Subcutaneous adipose tissue (tissue), 4 donors: ENCODE measurements around the gene OSGEP. TPM values are rescaled to one million over a fixed set of nuclear protein-coding genes. Genes with fewer than 3 reads are reported as not detected.

Experiments used
- total RNA-seq, 4 donors: library from RNA; depleted of rRNA; stranded (reverse); fragments of >200 nt; gene quantifications; one replicate each; pipeline ENCODE4 v1.1.0, GENCODE V29; 2016
- TF ChIP-seq, protein P1 (sequence below): fragments of 450-650 bp; IDR thresholded peaks from one replicate; pipeline ENCODE4 v1.5.1; 2016; ENCODE audit warnings: low read depth, mild to moderate bottlenecking, control low read depth, antibody characterized with exemption, moderate library complexity

OSGEP gene
- total RNA-seq, 4 donors from 2014 or later, result 29.5 to 64.6 (median 41.6) TPM

DNA sequence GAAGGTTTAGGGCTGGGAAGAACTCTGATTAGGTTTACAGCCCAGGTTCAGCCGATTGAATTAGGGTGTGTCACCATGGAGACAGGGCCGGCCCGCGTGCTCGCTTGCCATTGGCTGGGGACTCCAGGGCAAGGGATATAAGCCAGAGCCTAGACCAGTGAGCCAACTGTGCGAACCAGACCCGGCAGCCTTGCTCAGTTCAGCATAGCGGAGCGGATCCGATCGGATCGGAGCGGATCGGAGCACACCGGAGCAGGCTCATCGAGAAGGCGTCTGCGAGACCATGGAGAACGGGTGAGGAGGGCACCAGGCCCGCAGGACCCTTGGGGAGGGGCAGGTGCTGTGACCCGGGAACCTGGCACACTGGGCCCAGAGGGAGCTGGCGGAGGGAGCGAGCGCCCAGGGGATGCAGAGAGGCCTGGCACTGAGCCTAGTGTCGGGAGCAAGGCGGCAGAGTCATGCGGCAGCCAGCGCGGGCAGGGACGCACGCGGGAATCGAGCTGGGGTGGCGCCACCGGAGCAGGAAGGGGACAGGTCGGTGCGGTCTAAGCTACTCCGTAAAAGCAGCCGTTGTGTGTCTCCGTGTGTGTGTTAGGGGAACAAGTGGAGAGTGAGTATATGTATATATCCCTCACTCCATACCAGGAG is 14.8 kb upstream of the OSGEP start, which contains the start of gene PNP:
TSS of gene PNP (plus strand) at position 165 of the 648 bp plus-strand sequence. CDS start at position 284, 119 bp downstream.
- TF ChIP-seq, protein P1, sequence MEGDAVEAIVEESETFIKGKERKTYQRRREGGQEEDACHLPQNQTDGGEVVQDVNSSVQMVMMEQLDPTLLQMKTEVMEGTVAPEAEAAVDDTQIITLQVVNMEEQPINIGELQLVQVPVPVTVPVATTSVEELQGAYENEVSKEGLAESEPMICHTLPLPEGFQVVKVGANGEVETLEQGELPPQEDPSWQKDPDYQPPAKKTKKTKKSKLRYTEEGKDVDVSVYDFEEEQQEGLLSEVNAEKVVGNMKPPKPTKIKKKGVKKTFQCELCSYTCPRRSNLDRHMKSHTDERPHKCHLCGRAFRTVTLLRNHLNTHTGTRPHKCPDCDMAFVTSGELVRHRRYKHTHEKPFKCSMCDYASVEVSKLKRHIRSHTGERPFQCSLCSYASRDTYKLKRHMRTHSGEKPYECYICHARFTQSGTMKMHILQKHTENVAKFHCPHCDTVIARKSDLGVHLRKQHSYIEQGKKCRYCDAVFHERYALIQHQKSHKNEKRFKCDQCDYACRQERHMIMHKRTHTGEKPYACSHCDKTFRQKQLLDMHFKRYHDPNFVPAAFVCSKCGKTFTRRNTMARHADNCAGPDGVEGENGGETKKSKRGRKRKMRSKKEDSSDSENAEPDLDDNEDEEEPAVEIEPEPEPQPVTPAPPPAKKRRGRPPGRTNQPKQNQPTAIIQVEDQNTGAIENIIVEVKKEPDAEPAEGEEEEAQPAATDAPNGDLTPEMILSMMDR, result no peak

DNA sequence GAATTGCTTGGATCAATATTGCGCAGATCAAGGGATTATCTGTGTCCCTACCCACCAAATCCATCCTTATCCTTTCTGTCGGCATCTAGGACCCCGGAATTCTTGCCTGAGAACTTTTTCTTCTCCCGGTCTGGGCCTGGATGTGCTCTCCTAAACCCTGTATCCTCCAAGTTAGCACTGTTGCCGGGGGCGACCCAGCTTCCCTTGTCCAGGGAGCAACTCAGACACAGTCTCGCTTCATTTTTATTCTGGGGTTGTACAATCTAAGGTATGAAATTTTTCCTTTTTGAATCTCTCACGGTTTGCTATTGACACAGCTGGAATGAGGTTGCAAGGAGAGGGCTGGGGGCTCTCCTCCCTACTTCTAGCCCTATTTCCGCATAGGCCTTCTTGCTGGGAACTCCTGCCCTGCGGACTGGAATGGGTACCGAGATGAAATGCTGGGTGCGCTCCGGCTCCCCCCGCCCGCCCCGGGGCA is 14.2 kb upstream of the OSGEP start:
- TF ChIP-seq, protein P1, result no peak

DNA sequence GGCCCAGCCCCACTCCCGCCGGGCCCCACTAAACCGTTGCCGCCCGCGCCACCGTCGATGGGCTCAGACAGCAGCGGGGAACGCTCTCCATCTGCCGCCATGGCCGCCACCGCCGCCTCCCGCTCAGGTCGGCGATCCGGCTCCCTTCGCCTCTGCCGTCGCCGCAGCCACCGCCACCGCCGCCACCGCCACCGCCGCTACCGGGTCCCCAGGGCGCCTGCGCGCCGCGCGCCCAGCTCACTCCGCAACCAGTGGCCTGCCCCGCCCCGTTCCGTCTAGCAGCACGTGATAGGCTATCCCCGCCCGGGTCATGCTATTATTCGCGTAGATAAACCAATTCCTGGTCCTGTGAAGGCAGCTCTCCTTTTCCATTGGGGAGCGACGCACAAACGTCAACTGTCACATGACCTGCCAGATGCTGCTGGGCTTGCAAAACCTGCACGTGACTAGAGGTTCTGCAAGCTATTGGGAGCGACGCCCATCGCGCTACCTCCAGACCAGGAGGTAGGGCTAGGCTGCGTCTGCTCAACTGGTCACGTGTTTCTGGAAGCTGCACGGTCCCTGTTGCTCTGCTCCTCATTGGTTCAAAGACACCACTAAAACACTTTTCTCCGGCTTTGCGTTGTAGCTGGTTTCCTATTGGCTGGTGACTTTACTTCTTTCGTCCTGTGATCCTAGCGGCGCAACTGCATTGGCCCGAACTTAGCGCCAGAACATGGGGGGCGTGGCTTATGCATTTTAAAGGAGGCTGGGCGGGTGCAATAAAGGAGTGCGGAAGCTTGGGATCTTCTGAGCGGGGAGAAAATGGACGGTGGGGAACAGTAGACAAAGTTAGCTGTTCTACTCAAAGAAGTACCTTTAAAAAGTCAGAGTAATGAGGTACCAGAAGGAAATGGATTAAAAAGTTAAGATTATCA is 6.9 kb upstream of the OSGEP start, which contains the start of gene PIP4P1:
TSS of gene PIP4P1 (minus strand) at position 210 of the 917 bp plus-strand sequence. CDS start at position 101, 109 bp downstream.
- TF ChIP-seq, protein P1, result no peak

DNA sequence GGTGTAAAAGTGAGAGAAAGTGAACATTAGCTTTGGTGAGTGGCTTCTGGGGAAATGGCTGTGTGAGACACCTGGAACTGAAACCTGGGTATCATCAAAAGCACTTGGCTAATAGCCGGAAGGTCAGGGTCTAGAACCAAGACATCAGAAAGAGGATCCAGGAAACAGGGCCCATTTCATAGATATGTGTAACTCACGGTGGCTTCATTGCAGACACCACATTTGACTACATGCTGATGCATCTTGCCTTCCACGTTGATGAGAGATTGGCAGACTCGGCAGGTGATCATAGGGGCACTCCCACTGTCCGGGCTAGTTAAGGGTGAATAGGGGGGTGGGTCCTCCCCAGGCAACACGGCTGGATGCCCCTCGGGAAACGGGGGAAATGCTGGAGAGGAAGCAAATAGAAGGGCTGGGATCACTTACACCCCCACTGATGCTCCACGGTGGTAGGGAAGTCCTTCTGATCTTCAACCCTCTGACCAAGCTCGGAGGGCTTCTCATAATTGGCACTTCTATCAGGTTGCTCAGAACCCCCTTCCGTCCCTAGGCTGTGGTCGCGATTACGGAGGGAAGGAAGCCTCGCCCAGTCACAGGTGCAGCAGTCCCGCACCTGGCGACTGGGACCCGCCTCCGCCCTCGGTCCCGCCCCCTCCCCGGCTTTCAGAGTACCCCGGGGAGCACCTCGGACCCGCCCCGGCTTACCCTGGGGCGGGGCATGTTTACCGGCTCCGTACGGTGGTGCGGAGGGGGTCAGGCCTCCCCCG is 6.0 kb upstream of the OSGEP start:
- TF ChIP-seq, protein P1, result no peak

DNA sequence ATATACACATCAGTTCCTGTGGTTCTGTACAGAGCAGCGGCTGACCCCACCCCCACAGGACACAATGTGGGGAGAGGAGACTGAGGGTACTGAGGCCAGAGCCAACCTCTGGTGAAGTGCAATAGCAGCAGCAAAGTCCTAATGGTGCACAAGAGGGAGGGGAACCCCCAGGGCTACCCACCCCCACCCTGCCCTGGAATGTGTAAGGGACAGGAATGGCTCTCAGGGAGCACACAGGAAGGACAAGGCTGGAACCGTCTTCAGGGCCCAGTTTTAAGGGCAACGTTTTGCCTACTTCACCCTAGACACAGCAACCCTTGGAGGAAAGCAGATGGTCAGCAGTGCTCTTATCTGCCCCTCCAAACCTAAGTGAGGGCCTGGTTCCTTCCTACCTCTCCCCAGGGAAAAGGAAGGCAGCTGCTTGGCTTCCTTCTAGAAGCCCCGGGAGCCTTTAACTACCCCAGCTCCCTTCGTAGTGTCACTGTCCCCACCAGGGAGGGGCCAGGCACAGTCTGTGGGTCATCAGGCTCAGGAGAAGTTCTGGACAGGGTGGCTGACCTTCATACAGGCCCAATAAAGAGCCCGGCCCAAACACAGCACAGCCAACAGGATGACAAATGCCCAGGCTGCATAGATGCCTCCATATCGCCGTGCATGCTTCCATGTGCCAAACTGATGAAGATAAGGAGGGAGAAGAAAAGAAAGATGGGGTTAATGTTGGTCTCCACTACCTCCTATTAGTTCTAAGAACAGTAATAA is 3.6 kb upstream of the OSGEP start:
- TF ChIP-seq, protein P1, result no peak

DNA sequence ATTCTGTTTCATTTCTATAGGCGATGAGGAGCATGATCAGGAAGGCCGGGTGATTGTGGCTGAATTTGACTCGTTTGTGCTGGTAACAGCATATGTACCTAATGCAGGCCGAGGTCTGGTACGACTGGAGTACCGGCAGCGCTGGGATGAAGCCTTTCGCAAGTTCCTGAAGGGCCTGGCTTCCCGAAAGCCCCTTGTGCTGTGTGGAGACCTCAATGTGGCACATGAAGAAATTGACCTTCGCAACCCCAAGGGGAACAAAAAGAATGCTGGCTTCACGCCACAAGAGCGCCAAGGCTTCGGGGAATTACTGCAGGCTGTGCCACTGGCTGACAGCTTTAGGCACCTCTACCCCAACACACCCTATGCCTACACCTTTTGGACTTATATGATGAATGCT is 2.4 kb upstream of the OSGEP start:
- TF ChIP-seq, protein P1, result no peak
